K562 (cell line): ENCODE measurements around the gene VEGFC. TPM values are rescaled to one million over a fixed set of nuclear protein-coding genes. Genes with fewer than 3 reads are reported as not detected.

Source experiments
- ATAC-seq: fragments of 200-7000 bp; cut with Tn5 transposase; 3 replicates; pipeline ENCODE4 v1.9.1; 2020; ENCODE audit warnings: moderate library complexity
- BruUV-seq: library from RNA; stranded (reverse); fragments of 400-500 nt; replicated peaks from 2 replicates; lab custom pipeline; 2021; lab: Mats Ljungman, UMichigan
- CTCF ChIA-PET: fragments of 300-600 bp; formaldehyde crosslinking; extraction: SDS; loops from one replicate; lab custom pipeline; 2021; ENCODE audit warnings: low intra/inter-chr PET ratio; lab: Yijun Ruan, JAX
- POLR2A ChIA-PET: fragments of 300-600, 350-650 bp; sonication (Branson Sonifier 250); formaldehyde crosslinking; extraction: SDS; loops from one replicate; lab custom pipeline; 2021; ENCODE audit warnings: antibody characterized with exemption, inconsistent platforms; lab: Yijun Ruan, JAX
- DNase-seq, 4 experiments: peaks; one replicate each; pipeline versions ENCODE4 v3.0.0 to v3.0.0-alpha.2; 2011 to 2018; ENCODE audit warnings: low spot score in 3 of 4, mixed read lengths in 3 of 4; ENCODE audit errors: extremely low read depth in 1 of 4
- FAIRE-seq: peaks from 2 replicates; lab custom pipeline; 2011; peaks lifted over from hg19 to GRCh38; lab: Jason Lieb, UNC
- H2AFZ ChIP-seq: 2 replicates; pipeline ENCODE4 v1.6.0; 2011; ENCODE audit warnings: low read depth, low read length, control low read depth, inconsistent platforms
- H3K27ac ChIP-seq: fragments of 200-600 bp; 3 replicates; pipeline ENCODE4 v1.8.0; 2011; ENCODE audit warnings: low read depth, mild to moderate bottlenecking, control low read depth, inconsistent platforms, low read length, moderate library complexity, mixed read lengths; ENCODE audit errors: extremely low read depth
- H3K27me3 ChIP-seq, 2 experiments: fragments of 300-600 bp in 1 of 2; 2 replicates in 1 of 2; 3 replicates in 1 of 2; pipeline versions ENCODE4 v1.6.0 to v1.8.0; 2011; ENCODE audit warnings: inconsistent platforms in 2 of 2, low read length in 2 of 2, mild to moderate bottlenecking in 1 of 2, mixed read lengths in 1 of 2, moderate library complexity in 1 of 2; ENCODE audit not compliant: control insufficient read depth in 2 of 2, insufficient read depth in 2 of 2
- H3K36me3 ChIP-seq: fragments of 300-600 bp; 3 replicates; pipeline ENCODE4 v1.8.0; 2011; ENCODE audit warnings: mild to moderate bottlenecking, low read length, inconsistent platforms; ENCODE audit not compliant: control insufficient read depth, insufficient read depth
- H3K4me1 ChIP-seq, 2 experiments: fragments of 200-600 bp in 1 of 2; replicated peaks in 1 of 2; 2 replicates in 1 of 2; 3 replicates in 1 of 2; pipeline versions ENCODE4 v1.5.1 to v1.8.0; 2011; ENCODE audit warnings: inconsistent platforms in 2 of 2, low read length in 2 of 2, mild to moderate bottlenecking in 1 of 2, mixed read lengths in 1 of 2, moderate library complexity in 1 of 2; ENCODE audit not compliant: control insufficient read depth in 2 of 2, insufficient read depth in 2 of 2
- H3K4me2 ChIP-seq: 2 replicates; pipeline ENCODE4 v1.6.1; 2011; ENCODE audit warnings: low read length, control low read depth, inconsistent platforms, mixed read lengths; ENCODE audit not compliant: insufficient read depth
- H3K4me3 ChIP-seq: fragments of 200-600 bp; sonication (generic), shearing (Covaris generic); 2 replicates; pipeline ENCODE4 v1.5.1; 2016; ENCODE audit warnings: control low read depth, inconsistent platforms
- H3K79me2 ChIP-seq: fragments of 200-600 bp; 3 replicates; pipeline ENCODE4 v1.8.0; 2011; ENCODE audit warnings: low read length, inconsistent platforms; ENCODE audit not compliant: control insufficient read depth, insufficient read depth
- H3K9ac ChIP-seq, 2 experiments: 2 replicates each; pipeline versions ENCODE4 v1.6.0 to v1.6.1; 2011; ENCODE audit warnings: low read depth in 2 of 2, low read length in 2 of 2, control low read depth in 1 of 2, inconsistent platforms in 1 of 2, mild to moderate bottlenecking in 1 of 2, mixed read lengths in 1 of 2; ENCODE audit not compliant: insufficient read depth in 1 of 2
- H3K9me1 ChIP-seq: one replicate; pipeline ENCODE4 v1.6.0; 2011; ENCODE audit warnings: inconsistent platforms, mild to moderate bottlenecking, low read length, moderate library complexity; ENCODE audit not compliant: control insufficient read depth, insufficient read depth
- H3K9me3 ChIP-seq: replicated peaks from 2 replicates; pipeline ENCODE4 v1.5.1; 2011; ENCODE audit warnings: low read depth, low read length, inconsistent platforms; ENCODE audit not compliant: control insufficient read depth, insufficient read depth
- H4K20me1 ChIP-seq: replicated peaks from 2 replicates; pipeline ENCODE4 v1.6.1; 2011; ENCODE audit warnings: low read length, inconsistent platforms, mixed read lengths; ENCODE audit not compliant: control insufficient read depth, insufficient read depth
- ADNP ChIP-seq: fragments of 200-800 bp; sonication (Bioruptor generic); IDR thresholded peaks from 2 replicates; pipeline ENCODE4 v1.6.1; 2016; ENCODE audit warnings: missing genetic modification characterization, missing compliant biosample characterization
- CXXC5 ChIP-seq: fragments of 250-450 bp; sonication (Bioruptor Pico); IDR thresholded peaks from 2 replicates; pipeline ENCODE4 v1.8.0; 2022; ENCODE audit warnings: inconsistent platforms, mild to moderate bottlenecking, moderate library complexity
- HDAC1 ChIP-seq, 2 experiments: fragments of 450-650 bp; IDR thresholded peaks; 2 replicates each; pipeline ENCODE4 v1.6.1; 2016 to 2017; ENCODE audit warnings: inconsistent platforms in 1 of 2, mild to moderate bottlenecking in 1 of 2, moderate library complexity in 1 of 2
- JUN ChIP-seq, 2 experiments: sonication (generic) in 1 of 2; formaldehyde crosslinking in 1 of 2; IDR thresholded peaks; 2 replicates each; pipeline versions ENCODE4 v1.6.1 to v1.8.0; 2012 to 2022; ENCODE audit warnings: borderline replicate concordance in 2 of 2, mild to moderate bottlenecking in 2 of 2, improper control_type of control experiment in 1 of 2, low read depth in 1 of 2, low read length in 1 of 2, missing genetic modification reagents in 1 of 2
- LCOR ChIP-seq: sonication (generic); formaldehyde crosslinking; IDR thresholded peaks from 2 replicates; pipeline ENCODE4 v1.8.0; 2022; ENCODE audit warnings: mild to moderate bottlenecking, missing genetic modification reagents
- MCM3 ChIP-seq: fragments of 450-650 bp; IDR thresholded peaks from 2 replicates; pipeline ENCODE4 v1.6.1; 2016
- MYC ChIP-seq, 2 experiments: fragments of 250-450 bp in 1 of 2; sonication (Bioruptor Pico) in 1 of 2; IDR thresholded peaks; 2 replicates each; pipeline versions ENCODE4 v1.5.1 to v1.6.1; 2012 to 2021; ENCODE audit warnings: low read depth in 2 of 2, borderline replicate concordance in 1 of 2, improper control_type of control experiment in 1 of 2, low read length in 1 of 2, mild to moderate bottlenecking in 1 of 2, moderate library complexity in 1 of 2
- POLR2AphosphoS5 ChIP-seq: IDR thresholded peaks from 2 replicates; pipeline ENCODE4 v1.6.1; 2011; ENCODE audit warnings: mild to moderate bottlenecking, low read depth, low read length, moderate library complexity; ENCODE audit not compliant: control insufficient read depth, insufficient read depth
- TAF7 ChIP-seq: fragments of 450-650 bp; IDR thresholded peaks from 2 replicates; pipeline ENCODE4 v1.6.1; 2016; ENCODE audit warnings: missing genetic modification characterization, missing compliant biosample characterization
- TCF7L2 ChIP-seq: fragments of 150-350 bp; IDR thresholded peaks from 2 replicates; pipeline ENCODE4 v1.6.1; 2016; ENCODE audit warnings: low read depth, mild to moderate bottlenecking, low read length, moderate library complexity
- WGBS: fragments of 100-300 bp; shearing (Covaris generic); methylation state at CpG from one replicate; pipeline ENCODE4 v1.1.6; 2016; ENCODE audit warnings: low coverage, mixed read lengths; ENCODE audit not compliant: insufficient coverage; ENCODE audit errors: missing lambda C conversion rate; 5-methylcytosine and 5-hydroxymethylcytosine counted together
- in situ Hi-C: fragments of 300-500 bp; cut with MboI; formaldehyde crosslinking; loops from 4 replicates; pipeline ENCODE4 v1.15.0; 2018; ENCODE audit warnings: inconsistent platforms, mixed read lengths
- intact Hi-C: fragments of 100-400 bp; cut with micrococcal nuclease; formaldehyde crosslinking; loops from 2 replicates; pipeline ENCODE4 v1.14.2; 2022
- polyA plus RNA-seq, 8 experiments: library from polyadenylated mRNA; depleted of rRNA in 4 of 8; stranded (reverse) in 5 of 8; unstranded in 3 of 8; fragments of >200 nt; fragmentation: Nextera tagmentation in 2 of 8; fragmentation: Illumina TruSeq in 1 of 8; extraction: Ambion mirVana in 2 of 8; extraction: Trizol in 1 of 8; gene quantifications; 2 replicates each; pipeline versions ENCODE4 v1.2.1 to v1.2.3, GENCODE V29; 2011 to 2014; ENCODE audit warnings: inconsistent platforms in 1 of 8, missing spikeins in 1 of 8
- total RNA-seq, 7 experiments: library from RNA; depleted of rRNA in 6 of 7; stranded (reverse); fragments of >200 nt in 6 of 7; fragmentation: Illumina TruSeq in 2 of 7; extraction: Trizol in 2 of 7; gene quantifications; 2 replicates each; pipeline versions ENCODE4 v1.2.1 to v1.2.3, GENCODE V29; 2011 to 2021; ENCODE audit warnings: low replicate concordance in 1 of 7

VEGFC gene
- total and polyA plus RNA-seq, 9 of the 15 experiments (the other 6 are each of a cell fraction or from before 2014, with no cell fraction given): not detected

GRCh38 chr4:176780995-176781738 is 11.6 kb downstream of the VEGFC start:
- H3K9me1 ChIP-seq: no peaks in the 10 kb centered on the region
- intact Hi-C loops (no loop called here), in situ Hi-C loops (no loop called here)
- no TSS peak for BruUV-seq
- POLR2A ChIA-PET: no interaction called here
- H3K27ac ChIP-seq: no peak overlapping the region
- no peaks in the 10 kb centered on the region for H4K20me1 ChIP-seq
- no peaks in the 10 kb centered on the region for H3K79me2 ChIP-seq
- no peaks in the 10 kb centered on the region for H3K36me3 ChIP-seq
- H3K27me3 ChIP-seq: no peaks in the 10 kb centered on the region
- no peak for ATAC-seq
- H2AFZ ChIP-seq: no peak overlapping the region
- TF ChIP-seq MCM3 (no peak), TCF7L2 (no peak), TAF7 (tag) (no peak), MYC (IDR thresholded peaks at IDR 0.05; ENCODE audit: low read depth, low read length) (no peak), MYC (CRISPR knock-in tag; IDR thresholded peaks at IDR 0.05; ENCODE audit: borderline replicate concordance, low read depth) (no peak), ADNP (tag) (no peak), POLR2AphosphoS5 (no peak), LCOR (CRISPR knock-in tag) (no peak), CXXC5 (CRISPR knock-in tag) (no peak), HDAC1 (IDR thresholded peaks at IDR 0.05) (no peak), JUN (IDR thresholded peaks at IDR 0.05; ENCODE audit: borderline replicate concordance, low read depth, low read length) (no peak), JUN (CRISPR knock-in tag; IDR thresholded peaks at IDR 0.05; ENCODE audit: borderline replicate concordance) (no peak)
- H3K4me3 ChIP-seq: no peak overlapping the region
- no peaks in the 10 kb centered on the region for H3K9me3 ChIP-seq
- CTCF ChIA-PET: no interaction called here
- no peak for FAIRE-seq
- no peaks in the 10 kb centered on the region for H3K4me1 ChIP-seq
- no peak overlapping the region for H3K4me2 ChIP-seq
- 0% methylated on average over 1 of the region's 1 CpG for WGBS
- H3K9ac ChIP-seq: no peak overlapping the region
- no peak for DNase-seq
